Measurements from ENCODE around the gene KMO. TPM values are rescaled to one million over a fixed set of nuclear protein-coding genes. Genes with fewer than 3 reads are reported as not detected.

KMO gene
- total and polyA plus RNA-seq, 2 of the 13 experiments (the other 11 are each of a cell fraction or from before 2014, with no cell fraction given), result 0.01 TPM; not detected in 1

DNA sequence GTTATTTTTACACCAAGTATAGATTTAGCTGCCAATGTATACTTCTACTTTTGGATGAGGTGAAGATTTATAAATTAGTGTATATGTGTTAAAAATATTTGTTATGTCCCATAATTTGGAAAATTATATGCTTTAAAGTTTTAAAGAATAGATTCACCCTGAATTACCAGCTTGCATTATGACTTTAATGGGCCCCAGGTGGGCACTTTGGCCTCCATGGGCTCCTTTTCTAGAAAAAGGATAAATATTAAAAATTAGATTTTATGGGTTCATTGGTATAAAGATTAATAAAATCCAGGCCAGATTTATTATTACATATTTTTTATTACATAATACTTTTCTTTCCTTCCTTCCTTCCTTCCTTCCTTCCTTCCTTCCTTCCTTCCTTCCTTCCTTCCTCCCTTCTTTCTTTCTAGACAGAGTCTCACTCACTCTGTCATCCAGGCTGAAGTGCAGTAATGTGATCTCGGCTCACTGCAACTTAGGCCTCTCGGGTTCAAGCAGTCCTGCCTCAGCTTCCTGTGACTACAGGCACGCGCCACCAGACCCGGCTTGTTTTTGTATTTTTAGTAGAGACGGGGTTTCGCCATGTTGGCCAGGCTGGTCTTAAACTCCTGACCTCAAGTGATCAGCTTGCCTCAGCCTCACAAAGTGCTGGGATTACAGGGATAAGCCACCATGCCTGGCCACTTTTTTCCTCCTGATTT lies 21.9 kb downstream of the KMO start:
- H3K4me2 ChIP-seq (ENCODE audit: low read depth, low read length), result no peak overlapping the region
- H2AFZ ChIP-seq (ENCODE audit: low read length), result no peak overlapping the region
- ChIA-PET CTCF (ENCODE audit: low intra/inter-chr PET ratio, low total read pairs) (no interaction called here), POLR2A (no interaction called here)
- no peak for DNase-seq (ENCODE audit: low spot score)
- H3K9ac ChIP-seq (ENCODE audit: insufficient read depth, low read depth, low read length), result no peak overlapping the region
- no peaks in the 10 kb centered on the region for H3K9me3 ChIP-seq (ENCODE audit: low read length)
- BruUV-seq (replicated peaks), result no TSS peak
- no peaks in the 10 kb centered on the region for H3K36me3 ChIP-seq (replicated peaks in 1 of 2; ENCODE audit: control insufficient read depth in 1 of 2, insufficient read depth in 2 of 2, low read length in 2 of 2)
- no peak overlapping the region for H3K4me3 ChIP-seq (replicated peaks in 1 of 3; ENCODE audit: insufficient read depth in 1 of 3, low read depth in 2 of 3, low read length in 3 of 3)
- WGBS (ENCODE audit: low lambda C conversion rate), result 89% methylated on average over 7 of the region's 7 CpGs
- TF ChIP-seq ZNF766 (CRISPR knock-in tag; IDR thresholded peaks at IDR 0.05; ENCODE audit: borderline replicate concordance) (no peak), ZNF678 (CRISPR knock-in tag; IDR thresholded peaks at IDR 0.05) (no peak), HMGA1 (CRISPR knock-in tag; conservative IDR thresholded peaks at IDR 0.05) (no peak), PLRG1 (conservative IDR thresholded peaks at IDR 0.05) (no peak), NFIB (CRISPR knock-in tag; IDR thresholded peaks at IDR 0.05; ENCODE audit: borderline replicate concordance) (no peak), PITX1 (CRISPR knock-in tag; IDR thresholded peaks at IDR 0.05) (no peak), MIXL1 (CRISPR knock-in tag; IDR thresholded peaks at IDR 0.05) (no peak), SOX5 (CRISPR knock-in tag; IDR thresholded peaks at IDR 0.05; ENCODE audit: borderline replicate concordance) (no peak), TRIM24 (CRISPR knock-in tag; IDR thresholded peaks at IDR 0.05) (no peak), HOXA9 (CRISPR knock-in tag; IDR thresholded peaks at IDR 0.05; ENCODE audit: borderline replicate concordance) (no peak), HMG20A (CRISPR knock-in tag; IDR thresholded peaks at IDR 0.05; ENCODE audit: borderline replicate concordance) (no peak), CC2D1A (CRISPR knock-in tag; IDR thresholded peaks at IDR 0.05) (no peak), ZFP41 (CRISPR knock-in tag; IDR thresholded peaks at IDR 0.05; ENCODE audit: borderline replicate concordance) (no peak), HNRNPLL (IDR thresholded peaks at IDR 0.05; ENCODE audit: low read depth, low read length, poor library complexity, severe bottlenecking) (no peak), SUZ12 (IDR thresholded peaks at IDR 0.05; ENCODE audit: low read depth, low read length) (no peak), KMT2B (CRISPR knock-in tag; IDR thresholded peaks at IDR 0.05) (no peak)
- TF ChIP-seq, protein P1, sequence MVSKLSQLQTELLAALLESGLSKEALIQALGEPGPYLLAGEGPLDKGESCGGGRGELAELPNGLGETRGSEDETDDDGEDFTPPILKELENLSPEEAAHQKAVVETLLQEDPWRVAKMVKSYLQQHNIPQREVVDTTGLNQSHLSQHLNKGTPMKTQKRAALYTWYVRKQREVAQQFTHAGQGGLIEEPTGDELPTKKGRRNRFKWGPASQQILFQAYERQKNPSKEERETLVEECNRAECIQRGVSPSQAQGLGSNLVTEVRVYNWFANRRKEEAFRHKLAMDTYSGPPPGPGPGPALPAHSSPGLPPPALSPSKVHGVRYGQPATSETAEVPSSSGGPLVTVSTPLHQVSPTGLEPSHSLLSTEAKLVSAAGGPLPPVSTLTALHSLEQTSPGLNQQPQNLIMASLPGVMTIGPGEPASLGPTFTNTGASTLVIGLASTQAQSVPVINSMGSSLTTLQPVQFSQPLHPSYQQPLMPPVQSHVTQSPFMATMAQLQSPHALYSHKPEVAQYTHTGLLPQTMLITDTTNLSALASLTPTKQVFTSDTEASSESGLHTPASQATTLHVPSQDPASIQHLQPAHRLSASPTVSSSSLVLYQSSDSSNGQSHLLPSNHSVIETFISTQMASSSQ (IDR thresholded peaks at IDR 0.05; ENCODE audit: low read depth), result no peak
- TF ChIP-seq, protein P1 (CRISPR knock-in tag; IDR thresholded peaks at IDR 0.05; ENCODE audit: borderline replicate concordance), result no peak
- H4K20me1 ChIP-seq (ENCODE audit: insufficient read depth, low read length), result no peaks in the 10 kb centered on the region
- in situ Hi-C loops (cut with HindIII; ENCODE audit: extremely low pct_ligation_motif_present, low pct_unique_long_range_greater_than_20kb) (no loop called here), intact Hi-C loops (cut with micrococcal nuclease; ENCODE audit: unreplicated experiment) (no loop called here)
- H3K27me3 ChIP-seq (ENCODE audit: control insufficient read depth in 1 of 2, insufficient read depth in 2 of 2, low read length in 2 of 2), result no peaks in the 10 kb centered on the region
- peaks cover 6% of the 10 kb centered on the region; the same call in 1 of the 2 replicates for H3K4me1 ChIP-seq (ENCODE audit: insufficient read depth, low read length)
- no peaks in the 10 kb centered on the region for H3K79me2 ChIP-seq (ENCODE audit: insufficient read depth, low read length)
- no peak for FAIRE-seq
- H3K27ac ChIP-seq (ENCODE audit: extremely low read length, insufficient read depth, low read length), result no peak overlapping the region
- ATAC-seq, result no peak

Measured in HepG2 (cell line).